HepG2 (cell line): Measurements from ENCODE around the gene POLR1E. TPM values are rescaled to one million over a fixed set of nuclear protein-coding genes. Genes with fewer than 3 reads are reported as not detected.

ENCODE experiments used
- AHDC1 ChIP-seq: sonication (generic); formaldehyde crosslinking; IDR thresholded peaks from 2 replicates; pipeline ENCODE4 v1.5.1; 2020; ENCODE audit warnings: mild to moderate bottlenecking, missing genetic modification reagents, borderline replicate concordance
- CC2D1A ChIP-seq: sonication (generic); formaldehyde crosslinking; IDR thresholded peaks from 2 replicates; pipeline ENCODE4 v1.8.1; 2023; ENCODE audit warnings: mild to moderate bottlenecking, missing genetic modification reagents
- KMT2B ChIP-seq: IDR thresholded peaks from 2 replicates; pipeline ENCODE4 v1.6.1; 2016; ENCODE audit warnings: missing genetic modification reagents, missing compliant biosample characterization
- LRRFIP1 ChIP-seq: sonication (generic); formaldehyde crosslinking; conservative IDR thresholded peaks from 2 replicates; pipeline ENCODE4 v1.4.0; 2020; ENCODE audit warnings: missing genetic modification reagents
- RARA ChIP-seq: IDR thresholded peaks from 2 replicates; pipeline ENCODE4 v1.6.1; 2016; ENCODE audit warnings: missing genetic modification reagents, missing compliant biosample characterization
- SNAPC2 ChIP-seq: sonication (generic); formaldehyde crosslinking; IDR thresholded peaks from 2 replicates; pipeline ENCODE4 v1.8.1; 2022; ENCODE audit warnings: mild to moderate bottlenecking, missing genetic modification reagents
- SNRNP70 ChIP-seq: fragments of 200-400 bp; formaldehyde crosslinking; IDR thresholded peaks from 2 replicates; pipeline ENCODE4 v1.6.1; 2017; ENCODE audit warnings: mild to moderate bottlenecking, low read depth, low read length, moderate library complexity
- ZNF143 ChIP-seq: sonication (generic); formaldehyde crosslinking; IDR thresholded peaks from 2 replicates; pipeline ENCODE4 v1.4.0; 2020; ENCODE audit warnings: missing genetic modification reagents
- ZNF44 ChIP-seq: sonication (generic); formaldehyde crosslinking; IDR thresholded peaks from 2 replicates; pipeline ENCODE4 v1.5.1; 2020; ENCODE audit warnings: mild to moderate bottlenecking, missing genetic modification reagents
- ZNF446 ChIP-seq: sonication (generic); formaldehyde crosslinking; IDR thresholded peaks from 2 replicates; pipeline ENCODE4 v1.5.0; 2020; ENCODE audit warnings: mild to moderate bottlenecking, missing genetic modification reagents
- ZNF501 ChIP-seq: sonication (generic); formaldehyde crosslinking; IDR thresholded peaks from 2 replicates; pipeline ENCODE4 v1.5.1; 2020; ENCODE audit warnings: mild to moderate bottlenecking, moderate library complexity, missing genetic modification reagents
- ZNF543 ChIP-seq: sonication (generic); formaldehyde crosslinking; IDR thresholded peaks from 2 replicates; pipeline ENCODE4 v1.4.0; 2020; ENCODE audit warnings: mild to moderate bottlenecking, missing genetic modification reagents
- ZNF552 ChIP-seq: sonication (generic); formaldehyde crosslinking; IDR thresholded peaks from 2 replicates; pipeline ENCODE4 v1.9.0; 2022; ENCODE audit warnings: missing genetic modification reagents, mild to moderate bottlenecking, borderline replicate concordance
- ZNF672 ChIP-seq: sonication (generic); formaldehyde crosslinking; IDR thresholded peaks from 2 replicates; pipeline ENCODE4 v1.8.1; 2022; ENCODE audit warnings: missing genetic modification reagents
- ZNF691 ChIP-seq: sonication (generic); formaldehyde crosslinking; IDR thresholded peaks from 2 replicates; pipeline ENCODE4 v1.4.0; 2020; ENCODE audit warnings: missing genetic modification reagents, low read depth, mild to moderate bottlenecking, borderline replicate concordance
- ZNF737 ChIP-seq: sonication (generic); formaldehyde crosslinking; IDR thresholded peaks from 2 replicates; pipeline ENCODE4 v1.5.0; 2020; ENCODE audit warnings: missing genetic modification reagents, mild to moderate bottlenecking, borderline replicate concordance
- ZSCAN22 ChIP-seq: sonication (generic); formaldehyde crosslinking; IDR thresholded peaks from 2 replicates; pipeline ENCODE4 v1.4.0; 2020; ENCODE audit warnings: mild to moderate bottlenecking, missing genetic modification reagents
- polyA plus RNA-seq, 8 experiments: library from polyadenylated mRNA; depleted of rRNA in 3 of 8; stranded (reverse) in 7 of 8; unstranded in 1 of 8; fragments of >200 nt; fragmentation: Illumina TruSeq in 4 of 8; extraction: Trizol in 4 of 8; gene quantifications; 2 replicates each; pipeline versions ENCODE4 v1.2.1 to v1.2.3, GENCODE V29; 2011 to 2016; ENCODE audit warnings: low read depth in 4 of 8, missing spikeins in 1 of 8, mixed read lengths in 1 of 8; ENCODE audit not compliant: insufficient read depth in 1 of 8
- total RNA-seq, 5 experiments: library from RNA; depleted of rRNA; stranded (reverse); fragments of >200 nt; fragmentation: Illumina TruSeq; extraction: Trizol; gene quantifications; 2 replicates each; pipeline ENCODE4 v1.2.3, GENCODE V29; 2016; ENCODE audit warnings: low read depth in 1 of 5
- TF ChIP-seq, protein P1 (sequence below): sonication (generic); formaldehyde crosslinking; IDR thresholded peaks from 2 replicates; pipeline ENCODE4 v1.8.0; 2022; ENCODE audit warnings: mild to moderate bottlenecking, missing genetic modification reagents

POLR1E gene
- total and polyA plus RNA-seq, 2 of the 13 experiments (the other 11 are each of a cell fraction or from before 2014, with no cell fraction given): 23.0 to 37.8 TPM

GRCh38 chr9:37508135-37508833 lies 22.5 kb downstream of the POLR1E start (continued):
- TF ChIP-seq ZSCAN22 (CRISPR knock-in tag) (no peak; the same call in 1 of the 2 replicates), SNAPC2 (CRISPR knock-in tag) (no peak), AHDC1 (CRISPR knock-in tag) (peak; percentile 69; the same call in 1 of the 2 replicates), CC2D1A (CRISPR knock-in tag) (no peak), ZNF543 (peak; percentile 89; the same call in 1 of the 2 replicates), SNRNP70 (no peak), ZNF737 (CRISPR knock-in tag) (no peak), ZNF44 (no peak), LRRFIP1 (no peak), ZNF672 (no peak), ZNF552 (no peak), ZNF501 (peak; percentile 69; the same call in 1 of the 2 replicates), RARA (CRISPR knock-in tag) (peak; percentile 94), ZNF446 (CRISPR knock-in tag) (no peak), KMT2B (CRISPR knock-in tag) (no peak), ZNF691 (CRISPR knock-in tag) (peak; percentile 82; the same call in 1 of the 2 replicates), ZNF143 (CRISPR knock-in tag) (no peak)
- TF ChIP-seq, protein P1, sequence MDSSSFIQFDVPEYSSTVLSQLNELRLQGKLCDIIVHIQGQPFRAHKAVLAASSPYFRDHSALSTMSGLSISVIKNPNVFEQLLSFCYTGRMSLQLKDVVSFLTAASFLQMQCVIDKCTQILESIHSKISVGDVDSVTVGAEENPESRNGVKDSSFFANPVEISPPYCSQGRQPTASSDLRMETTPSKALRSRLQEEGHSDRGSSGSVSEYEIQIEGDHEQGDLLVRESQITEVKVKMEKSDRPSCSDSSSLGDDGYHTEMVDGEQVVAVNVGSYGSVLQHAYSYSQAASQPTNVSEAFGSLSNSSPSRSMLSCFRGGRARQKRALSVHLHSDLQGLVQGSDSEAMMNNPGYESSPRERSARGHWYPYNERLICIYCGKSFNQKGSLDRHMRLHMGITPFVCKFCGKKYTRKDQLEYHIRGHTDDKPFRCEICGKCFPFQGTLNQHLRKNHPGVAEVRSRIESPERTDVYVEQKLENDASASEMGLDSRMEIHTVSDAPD (CRISPR knock-in tag): peak; percentile 99
